GM21381 (cell line): ENCODE data around the gene PKN3.

Experiments used
- ATAC-seq: cut with Tn5 transposase; IDR thresholded peaks from one replicate; pipeline ENCODE4 v1.9.1; 2021; ENCODE audit warnings: mild to moderate bottlenecking, moderate library complexity; ENCODE audit not compliant: unreplicated experiment

PKN3 gene

GRCh38 chr9:128715436-128715750 lies 13.1 kb downstream of the PKN3 start:
- ATAC-seq: no peak

GRCh38 chr9:128716581-128717254 lies 14.4 kb downstream of the PKN3 start:
- ATAC-seq: no peak

GRCh38 chr9:128718047-128718446 lies 15.7 kb downstream of the PKN3 start:
- ATAC-seq: no peak

- ATAC-seq: no peak
These were observed 16.2 kb downstream of the PKN3 start for GRCh38 chr9:128718475-128718874.

- no peak for ATAC-seq
These were observed 17.8 kb downstream of the PKN3 start for GRCh38 chr9:128719919-128720605.

- no peak for ATAC-seq
These were observed 18.7 kb downstream of the PKN3 start for GRCh38 chr9:128720841-128721486.

GRCh38 chr9:128721487-128722010 lies 19.2 kb downstream of the PKN3 start:
- no peak for ATAC-seq

- ATAC-seq: no peak
These were observed 20.4 kb downstream of the PKN3 start for GRCh38 chr9:128722380-128723351.

GRCh38 chr9:128723352-128723865 lies 21.1 kb downstream of the PKN3 start:
- ATAC-seq: no peak

GRCh38 chr9:128723866-128724743 lies 21.8 kb downstream of the PKN3 start, which contains the start of gene ZDHHC12:
Gene ZDHHC12, minus strand, starts transcription at chr9:128724127. Its CDS starts 34 bp downstream, at chr9:128724093.
- ATAC-seq: peak; percentile 93

- peak; percentile 8 for ATAC-seq
These were observed 22.5 kb downstream of the PKN3 start for GRCh38 chr9:128724744-128725211.

GRCh38 chr9:128727640-128728248 lies 25.4 kb downstream of the PKN3 start:
- ATAC-seq: no peak

- ATAC-seq: no peak
These were observed 26.0 kb downstream of the PKN3 start for GRCh38 chr9:128728298-128728697.

GRCh38 chr9:128729302-128729701 lies 27.0 kb downstream of the PKN3 start:
- ATAC-seq: no peak

- ATAC-seq: no peak
These were observed 27.6 kb downstream of the PKN3 start for GRCh38 chr9:128729766-128730517.

- no peak for ATAC-seq
These were observed 28.8 kb downstream of the PKN3 start for GRCh38 chr9:128731093-128731492.

GRCh38 chr9:128731691-128732090 lies 29.4 kb downstream of the PKN3 start:
- no peak for ATAC-seq

- ATAC-seq: no peak
These were observed 30.3 kb downstream of the PKN3 start for GRCh38 chr9:128732576-128732975.
